OCI-LY7 (cell line): ENCODE data around the gene KLF8.

ENCODE experiments used
- EZH2phosphoT487 ChIP-seq: fragments of 200-600 bp; sonication (generic); IDR thresholded peaks from 2 replicates; pipeline ENCODE4 v1.6.1; 2018; ENCODE audit warnings: low read depth, borderline replicate concordance, mild to moderate bottlenecking, mixed run types, antibody characterized with exemption, low read length, moderate library complexity, mixed read lengths
- TF ChIP-seq, protein P1 (sequence below): fragments of 200-600 bp; sonication (generic); conservative IDR thresholded peaks from 2 replicates; pipeline ENCODE4 v1.5.1; 2014; ENCODE audit warnings: mild to moderate bottlenecking, antibody characterized with exemption, low read length, moderate library complexity, mixed read lengths

DNA sequence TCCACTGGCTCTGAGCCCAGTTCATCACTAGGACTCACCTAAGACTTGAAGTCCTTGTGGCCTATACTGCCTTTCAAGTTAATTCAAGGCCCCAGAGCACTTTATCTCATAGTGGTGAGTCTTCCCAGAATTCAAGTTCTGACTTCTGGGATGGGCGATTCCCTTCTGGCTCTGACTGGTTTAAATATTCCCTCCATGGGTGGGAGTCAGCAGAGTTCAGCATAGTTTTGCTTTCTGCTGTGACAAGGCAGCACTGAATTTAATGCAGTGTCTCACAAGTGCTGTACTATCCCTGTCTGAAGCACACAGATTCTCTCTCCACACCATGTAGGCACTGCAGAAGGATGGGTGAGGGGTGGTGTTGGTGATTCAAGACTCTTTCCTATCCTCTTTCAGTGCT is 46.5 kb downstream of the KLF8 start:
- TF ChIP-seq, protein P1, sequence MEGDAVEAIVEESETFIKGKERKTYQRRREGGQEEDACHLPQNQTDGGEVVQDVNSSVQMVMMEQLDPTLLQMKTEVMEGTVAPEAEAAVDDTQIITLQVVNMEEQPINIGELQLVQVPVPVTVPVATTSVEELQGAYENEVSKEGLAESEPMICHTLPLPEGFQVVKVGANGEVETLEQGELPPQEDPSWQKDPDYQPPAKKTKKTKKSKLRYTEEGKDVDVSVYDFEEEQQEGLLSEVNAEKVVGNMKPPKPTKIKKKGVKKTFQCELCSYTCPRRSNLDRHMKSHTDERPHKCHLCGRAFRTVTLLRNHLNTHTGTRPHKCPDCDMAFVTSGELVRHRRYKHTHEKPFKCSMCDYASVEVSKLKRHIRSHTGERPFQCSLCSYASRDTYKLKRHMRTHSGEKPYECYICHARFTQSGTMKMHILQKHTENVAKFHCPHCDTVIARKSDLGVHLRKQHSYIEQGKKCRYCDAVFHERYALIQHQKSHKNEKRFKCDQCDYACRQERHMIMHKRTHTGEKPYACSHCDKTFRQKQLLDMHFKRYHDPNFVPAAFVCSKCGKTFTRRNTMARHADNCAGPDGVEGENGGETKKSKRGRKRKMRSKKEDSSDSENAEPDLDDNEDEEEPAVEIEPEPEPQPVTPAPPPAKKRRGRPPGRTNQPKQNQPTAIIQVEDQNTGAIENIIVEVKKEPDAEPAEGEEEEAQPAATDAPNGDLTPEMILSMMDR: no peak
- TF ChIP-seq EZH2phosphoT487: no peak
